Fibroblast of lung (primary cell): ENCODE results near the gene NDUFS8.

Experiments
- EZH2 ChIP-seq: IDR thresholded peaks from 2 replicates; pipeline ENCODE4 v1.5.1; 2012; ENCODE audit warnings: low read length, control low read depth, mild to moderate bottlenecking; ENCODE audit errors: missing control alignments
- TF ChIP-seq, protein P1 (sequence below), 2 donors: IDR thresholded peaks in 1 of 2; conservative IDR thresholded peaks in 1 of 2; 1 replicate in 1 of 2; 2 replicates in 1 of 2; pipeline ENCODE4 v1.5.1; 2011 to 2012; ENCODE audit warnings: low read length in 2 of 2, control low read depth in 1 of 2, inconsistent platforms in 1 of 2, low read depth in 1 of 2, mild to moderate bottlenecking in 1 of 2

- no peak for TF ChIP-seq EZH2
- TF ChIP-seq, protein P1, sequence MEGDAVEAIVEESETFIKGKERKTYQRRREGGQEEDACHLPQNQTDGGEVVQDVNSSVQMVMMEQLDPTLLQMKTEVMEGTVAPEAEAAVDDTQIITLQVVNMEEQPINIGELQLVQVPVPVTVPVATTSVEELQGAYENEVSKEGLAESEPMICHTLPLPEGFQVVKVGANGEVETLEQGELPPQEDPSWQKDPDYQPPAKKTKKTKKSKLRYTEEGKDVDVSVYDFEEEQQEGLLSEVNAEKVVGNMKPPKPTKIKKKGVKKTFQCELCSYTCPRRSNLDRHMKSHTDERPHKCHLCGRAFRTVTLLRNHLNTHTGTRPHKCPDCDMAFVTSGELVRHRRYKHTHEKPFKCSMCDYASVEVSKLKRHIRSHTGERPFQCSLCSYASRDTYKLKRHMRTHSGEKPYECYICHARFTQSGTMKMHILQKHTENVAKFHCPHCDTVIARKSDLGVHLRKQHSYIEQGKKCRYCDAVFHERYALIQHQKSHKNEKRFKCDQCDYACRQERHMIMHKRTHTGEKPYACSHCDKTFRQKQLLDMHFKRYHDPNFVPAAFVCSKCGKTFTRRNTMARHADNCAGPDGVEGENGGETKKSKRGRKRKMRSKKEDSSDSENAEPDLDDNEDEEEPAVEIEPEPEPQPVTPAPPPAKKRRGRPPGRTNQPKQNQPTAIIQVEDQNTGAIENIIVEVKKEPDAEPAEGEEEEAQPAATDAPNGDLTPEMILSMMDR (conservative IDR thresholded peaks at IDR 0.05 in 1 of 2, IDR thresholded peaks at IDR 0.05 in 1 of 2; ENCODE audit: low read depth in 1 of 2, low read length in 2 of 2): no peak
These were observed 5.4 kb upstream of the NDUFS8 start for GRCh38 chr11:68025047-68025446.
